CD4-positive, alpha-beta T cell (primary cell): ENCODE measurements around the gene ZBTB20. TPM values are rescaled to one million over a fixed set of nuclear protein-coding genes. Genes with fewer than 3 reads are reported as not detected.

Experiments used
- ATAC-seq: fragments of 200-7000 bp; cut with Tn5 transposase; one replicate; pipeline ENCODE4 v1.10.0; 2022; ENCODE audit warnings: mild to moderate bottlenecking; ENCODE audit not compliant: poor library complexity
- CTCF ChIA-PET: fragments of 350-600 bp; sonication (Branson Sonifier 250); formaldehyde crosslinking; loops from one replicate; lab custom pipeline; 2021; ENCODE audit warnings: antibody characterized with exemption, inconsistent platforms; lab: Charles Lee
- POLR2A ChIA-PET: fragments of 350-600 bp; sonication (Branson Sonifier 250); formaldehyde crosslinking; loops from one replicate; lab custom pipeline; 2021; ENCODE audit warnings: antibody characterized with exemption, inconsistent platforms; lab: Charles Lee
- DNase-seq, 14 experiments: peaks; one replicate each; pipeline ENCODE4 v3.0.0-alpha.2; 2013 to 2020; ENCODE audit warnings: mixed read lengths in 2 of 14
- H3K27ac ChIP-seq, 2 donors: one replicate each; pipeline versions ENCODE4 v1.5.1 to v1.7.0; 2013; ENCODE audit warnings: low read length in 2 of 2, low read depth in 1 of 2, mild to moderate bottlenecking in 1 of 2
- H3K27me3 ChIP-seq, 2 experiments: 1 replicate in 1 of 2; 2 replicates in 1 of 2; pipeline versions ENCODE4 v1.6.1 to v1.7.0; 2013; ENCODE audit warnings: low read length in 2 of 2, control low read depth in 1 of 2, mild to moderate bottlenecking in 1 of 2, moderate library complexity in 1 of 2; ENCODE audit not compliant: insufficient read depth in 2 of 2, control insufficient read depth in 1 of 2
- H3K36me3 ChIP-seq: one replicate; pipeline ENCODE4 v1.6.1; 2013; ENCODE audit warnings: low read length, control low read depth; ENCODE audit not compliant: insufficient read depth
- H3K4me1 ChIP-seq: one replicate; pipeline ENCODE4 v1.6.1; 2013; ENCODE audit warnings: low read length, control low read depth; ENCODE audit not compliant: insufficient read depth
- H3K4me3 ChIP-seq: one replicate; pipeline ENCODE4 v1.5.1; 2013; ENCODE audit warnings: mild to moderate bottlenecking, low read length, moderate library complexity
- H3K9me3 ChIP-seq, 2 experiments: 1 replicate in 1 of 2; 2 replicates in 1 of 2; pipeline versions ENCODE4 v1.6.1 to v1.7.0; 2013; ENCODE audit warnings: low read length in 2 of 2, mild to moderate bottlenecking in 2 of 2, control low read depth in 1 of 2, moderate library complexity in 1 of 2; ENCODE audit not compliant: control insufficient read depth in 1 of 2, insufficient read depth in 1 of 2
- H3K27ac Mint-ChIP-seq: one replicate; pipeline ENCODE4 v1.8.0; 2020; ENCODE audit warnings: mixed read lengths
- H3K27me3 Mint-ChIP-seq: one replicate; pipeline ENCODE4 v1.8.0; 2021; ENCODE audit warnings: mixed read lengths
- H3K36me3 Mint-ChIP-seq: one replicate; pipeline ENCODE4 v1.8.0; 2021; ENCODE audit warnings: low read depth, mixed read lengths
- H3K4me1 Mint-ChIP-seq: one replicate; pipeline ENCODE4 v1.8.0; 2021; ENCODE audit warnings: low read depth, mixed read lengths
- H3K4me3 Mint-ChIP-seq: one replicate; pipeline ENCODE4 v1.8.0; 2020; ENCODE audit warnings: mild to moderate bottlenecking, mixed read lengths
- H3K9me3 Mint-ChIP-seq: one replicate; pipeline ENCODE4 v1.8.0; 2020; ENCODE audit warnings: mixed read lengths
- intact Hi-C, 2 experiments: fragments of 100-400 bp; cut with DNase I in 1 of 2; cut with micrococcal nuclease in 1 of 2; formaldehyde crosslinking; loops; one replicate each; pipeline versions ENCODE4 v1.15.1 to v1.9.0; 2023 to 2025; cut with DNase I, micrococcal nuclease
- total RNA-seq, 174 experiments: library from RNA in 2 of 174; stranded (reverse) in 2 of 174; gene quantifications; one replicate each; pipeline ENCODE4 v1.2.3 and lab custom pipeline; 2021 to 2026
- TF ChIP-seq, protein P1 (sequence below): fragments of 200-600 bp; IDR thresholded peaks from one replicate; pipeline ENCODE4 v1.8.0; 2022; ENCODE audit warnings: antibody characterized with exemption, mild to moderate bottlenecking

ZBTB20 gene
- total RNA-seq, 2 experiments from 2014 or later: 41.6 to 47.4 TPM

DNA sequence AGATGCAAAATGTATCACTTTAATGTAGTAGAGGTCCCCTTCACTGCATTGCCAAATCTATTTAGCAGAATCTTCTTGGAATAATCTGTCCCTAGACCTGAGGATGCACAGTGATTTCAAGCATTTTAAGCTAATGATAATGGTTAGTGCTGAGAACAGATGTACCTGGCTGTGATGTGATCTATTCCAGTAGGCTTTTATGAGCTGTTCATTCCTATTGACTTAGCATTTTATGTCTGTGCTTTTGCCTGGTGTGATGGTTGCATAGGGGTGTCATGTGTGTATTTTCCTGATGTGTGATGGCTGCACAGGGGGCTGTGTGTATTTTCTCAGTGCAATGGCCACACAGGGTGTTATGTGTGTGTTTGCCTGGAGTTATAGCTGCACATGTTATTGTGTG is 580.3 kb downstream of the ZBTB20 start:
- intact Hi-C loops: no loop called here
- peaks cover 34% of the 10 kb centered on the region for H3K36me3 Mint-ChIP-seq

DNA sequence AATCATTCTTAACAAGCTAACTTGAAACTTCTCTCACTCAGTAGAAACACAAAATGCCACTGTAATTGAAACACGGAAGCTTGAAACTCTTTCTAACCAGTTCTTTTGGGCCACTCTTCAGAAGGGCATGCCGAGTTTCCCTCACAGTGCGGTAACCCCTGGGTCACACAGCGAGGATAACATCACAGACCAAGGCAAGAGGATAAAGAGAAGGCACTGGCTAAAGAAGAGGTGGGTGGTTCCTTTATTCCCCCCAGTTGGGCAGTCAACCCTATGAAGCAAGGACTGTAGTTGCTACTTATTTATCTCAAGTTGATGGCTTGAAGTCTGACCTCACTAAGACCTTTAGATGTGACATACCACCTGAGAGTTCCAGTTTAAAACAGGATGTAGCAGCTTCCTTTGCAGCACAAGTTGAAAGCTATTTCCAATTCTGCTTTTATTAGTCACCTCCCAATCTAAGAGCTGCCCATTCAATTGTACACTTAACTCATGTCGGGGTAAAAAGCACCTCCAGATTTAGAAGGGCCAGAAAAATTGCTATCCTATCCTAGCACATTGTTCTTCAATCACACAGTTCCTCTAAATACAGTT is 580.8 kb downstream of the ZBTB20 start:
- no peaks in the 10 kb centered on the region for H3K9me3 ChIP-seq
- TF ChIP-seq, protein P1, sequence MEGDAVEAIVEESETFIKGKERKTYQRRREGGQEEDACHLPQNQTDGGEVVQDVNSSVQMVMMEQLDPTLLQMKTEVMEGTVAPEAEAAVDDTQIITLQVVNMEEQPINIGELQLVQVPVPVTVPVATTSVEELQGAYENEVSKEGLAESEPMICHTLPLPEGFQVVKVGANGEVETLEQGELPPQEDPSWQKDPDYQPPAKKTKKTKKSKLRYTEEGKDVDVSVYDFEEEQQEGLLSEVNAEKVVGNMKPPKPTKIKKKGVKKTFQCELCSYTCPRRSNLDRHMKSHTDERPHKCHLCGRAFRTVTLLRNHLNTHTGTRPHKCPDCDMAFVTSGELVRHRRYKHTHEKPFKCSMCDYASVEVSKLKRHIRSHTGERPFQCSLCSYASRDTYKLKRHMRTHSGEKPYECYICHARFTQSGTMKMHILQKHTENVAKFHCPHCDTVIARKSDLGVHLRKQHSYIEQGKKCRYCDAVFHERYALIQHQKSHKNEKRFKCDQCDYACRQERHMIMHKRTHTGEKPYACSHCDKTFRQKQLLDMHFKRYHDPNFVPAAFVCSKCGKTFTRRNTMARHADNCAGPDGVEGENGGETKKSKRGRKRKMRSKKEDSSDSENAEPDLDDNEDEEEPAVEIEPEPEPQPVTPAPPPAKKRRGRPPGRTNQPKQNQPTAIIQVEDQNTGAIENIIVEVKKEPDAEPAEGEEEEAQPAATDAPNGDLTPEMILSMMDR: no peak

More for the DNA sequence above, 580.3 kb downstream of the ZBTB20 start:
- DNase-seq (no peak), ATAC-seq (no peak)
- Mint-ChIP-seq H3K9me3 (no peaks in the 10 kb centered on the region), H3K27ac (no peak overlapping the region), H3K27me3 (no peaks in the 10 kb centered on the region), H3K4me1 (no peaks in the 10 kb centered on the region), H3K4me3 (no peak overlapping the region)
- TF ChIP-seq, protein P1: no peak
- no peaks in the 10 kb centered on the region for H3K9me3 ChIP-seq
- no peaks in the 10 kb centered on the region for H3K36me3 ChIP-seq
- H3K4me1 ChIP-seq: no peaks in the 10 kb centered on the region
- CTCF ChIA-PET: no interaction called here
- POLR2A ChIA-PET: no interaction called here
- no peak overlapping the region for H3K27ac ChIP-seq
- H3K4me3 ChIP-seq: no peak overlapping the region
- H3K27me3 ChIP-seq: no peaks in the 10 kb centered on the region

GRCh38 chr3:114565216-114565615 is 581.9 kb downstream of the ZBTB20 start:
- no peaks in the 10 kb centered on the region for H3K36me3 ChIP-seq
- H3K4me3 ChIP-seq: no peak overlapping the region
- no peaks in the 10 kb centered on the region for H3K9me3 ChIP-seq
- TF ChIP-seq, protein P1: no peak
- no peak for ATAC-seq
- H3K27me3 ChIP-seq: no peaks in the 10 kb centered on the region
- no peaks in the 10 kb centered on the region for H3K4me1 Mint-ChIP-seq
- no peaks in the 10 kb centered on the region for H3K27me3 Mint-ChIP-seq
- CTCF ChIA-PET: no interaction called here
- H3K9me3 Mint-ChIP-seq: no peaks in the 10 kb centered on the region
- no peaks in the 10 kb centered on the region for H3K4me1 ChIP-seq
- intact Hi-C loops: no loop called here
- H3K27ac ChIP-seq: no peak overlapping the region
- H3K27ac Mint-ChIP-seq: no peak overlapping the region
- POLR2A ChIA-PET: no interaction called here
- H3K36me3 Mint-ChIP-seq: peaks cover 37% of the 10 kb centered on the region
- no peak for DNase-seq
- H3K4me3 Mint-ChIP-seq: no peak overlapping the region

More for the DNA sequence above, 580.8 kb downstream of the ZBTB20 start:
- Histone ChIP-seq H3K4me1 (no peaks in the 10 kb centered on the region), H3K4me3 (no peak overlapping the region), H3K27ac (no peak overlapping the region), H3K36me3 (no peaks in the 10 kb centered on the region), H3K27me3 (no peaks in the 10 kb centered on the region)
- no peak overlapping the region for H3K27ac Mint-ChIP-seq
- no peak overlapping the region for H3K4me3 Mint-ChIP-seq
- no peaks in the 10 kb centered on the region for H3K4me1 Mint-ChIP-seq
- ATAC-seq (no peak), DNase-seq (no peak)
- H3K27me3 Mint-ChIP-seq: no peaks in the 10 kb centered on the region
- peaks cover 37% of the 10 kb centered on the region for H3K36me3 Mint-ChIP-seq
- intact Hi-C loops: no loop called here
- H3K9me3 Mint-ChIP-seq: no peaks in the 10 kb centered on the region
- ChIA-PET CTCF (no interaction called here), POLR2A (no interaction called here)
